ENCODE data around the gene MTUS2. TPM values are rescaled to one million over a fixed set of nuclear protein-coding genes. Genes with fewer than 3 reads are reported as not detected.

MTUS2 gene
- total RNA-seq, 1 donor from 2014 or later: 81.4 TPM

DNA sequence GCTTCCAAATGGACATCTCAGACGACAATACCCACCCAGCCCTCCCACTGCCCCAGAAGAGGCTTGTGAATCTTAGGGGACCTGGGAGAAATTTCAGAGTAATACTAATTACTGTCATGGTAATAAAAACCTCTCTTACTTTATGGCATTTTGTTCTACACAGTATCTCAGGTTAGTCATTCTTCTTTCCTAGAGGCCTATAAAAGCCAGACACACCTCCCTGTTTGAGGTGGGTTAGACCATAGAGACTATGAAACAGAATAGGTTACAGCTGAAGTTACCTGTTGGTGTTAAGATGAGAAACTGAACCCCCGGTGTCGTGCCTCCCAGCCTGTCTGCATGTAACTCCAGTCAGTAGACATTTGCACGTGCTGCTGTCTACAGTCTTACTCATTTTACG, 661.5 kb downstream of the MTUS2 start:
- intact Hi-C loops (cut with DNase I): no loop called here
- DNase-seq (ENCODE audit: low spot score): peak; percentile 29

DNA sequence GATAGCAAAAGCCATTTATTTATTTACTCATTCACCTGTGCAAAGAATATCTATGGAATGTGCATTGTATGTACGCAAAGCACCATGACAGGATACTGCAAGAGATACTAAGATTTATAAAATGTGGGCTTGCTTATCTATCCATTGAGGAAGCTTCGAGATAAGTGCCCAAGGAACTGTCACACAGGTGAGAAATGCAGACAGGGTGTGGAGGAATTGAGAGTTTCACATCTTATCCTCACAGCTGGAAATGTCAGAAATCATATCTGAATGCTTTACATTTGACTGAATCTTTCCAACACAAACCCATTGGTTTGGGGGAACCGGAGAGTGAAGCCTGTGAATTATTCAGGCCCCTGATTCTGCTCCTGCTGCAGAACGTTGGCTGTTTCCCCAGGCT, 662.4 kb downstream of the MTUS2 start:
- intact Hi-C loops (cut with DNase I): no loop called here

DNA sequence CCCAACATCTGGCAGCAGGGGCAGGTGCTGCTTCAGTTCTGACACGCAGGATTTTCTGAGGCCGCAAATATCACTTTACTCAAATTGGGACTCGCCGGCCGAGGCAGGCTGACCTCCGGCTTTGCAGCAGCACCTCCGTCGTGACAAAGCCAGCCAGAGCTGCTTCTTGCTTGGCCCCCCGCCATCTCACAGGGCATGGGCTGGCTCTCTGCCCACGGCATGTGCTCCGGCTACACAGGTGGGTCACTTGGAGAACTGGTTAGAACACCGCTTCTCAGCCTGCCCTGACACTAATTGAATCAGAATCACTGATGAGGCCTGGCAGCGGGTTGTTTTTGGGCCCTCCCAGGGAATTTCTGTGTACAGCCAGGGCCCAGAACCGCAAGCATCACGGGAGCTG, 663.1 kb downstream of the MTUS2 start:
- intact Hi-C loops (cut with DNase I): no loop called here
- peak; percentile 75 for DNase-seq (ENCODE audit: low spot score)

More for the DNA sequence above, 662.4 kb downstream of the MTUS2 start:
- DNase-seq (ENCODE audit: low spot score): no peak

DNA sequence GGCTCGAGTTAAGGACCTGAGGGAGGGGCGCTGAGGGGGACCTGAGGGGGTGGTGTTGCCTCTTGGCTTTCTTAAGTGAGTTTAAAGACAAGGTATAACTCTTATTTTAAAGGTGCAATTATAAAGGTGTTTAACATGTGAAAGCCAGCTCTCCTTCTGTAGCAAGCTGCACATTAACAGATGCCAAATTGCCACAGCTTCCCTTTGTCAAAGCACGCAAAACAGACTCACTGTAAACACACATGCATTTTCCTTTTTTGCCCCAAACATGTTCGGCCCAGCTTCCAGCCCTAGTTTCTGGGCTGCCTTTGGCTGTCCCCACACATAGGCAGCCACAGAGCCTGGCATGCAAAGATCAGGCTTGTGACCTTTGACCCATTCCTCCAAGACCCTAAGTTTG, 663.5 kb downstream of the MTUS2 start:
- intact Hi-C loops (cut with DNase I): no loop called here
- DNase-seq (ENCODE audit: low spot score): peak; percentile 67

DNA sequence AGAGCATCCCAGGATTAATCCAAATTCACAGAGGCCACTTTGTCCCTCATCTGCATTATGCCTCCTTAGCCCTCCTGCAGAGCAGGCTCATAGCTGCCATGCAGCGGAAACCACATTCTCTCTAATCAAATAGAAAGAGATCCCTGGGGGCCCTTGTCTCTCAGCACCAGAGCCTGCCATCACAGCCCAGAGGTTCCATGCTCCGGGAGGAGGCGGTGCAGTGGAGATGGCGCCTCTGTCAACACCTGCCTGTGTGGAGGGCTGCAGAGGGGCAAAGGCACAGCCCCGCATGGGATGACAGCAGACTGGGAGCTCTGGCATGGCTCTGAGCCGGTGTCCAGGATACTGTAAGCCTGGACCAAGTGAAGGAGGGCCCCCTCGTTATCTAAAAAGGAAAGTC, 664.1 kb downstream of the MTUS2 start:
- DNase-seq (ENCODE audit: low spot score): peak; percentile 56
- intact Hi-C loops (cut with DNase I): no loop called here

DNA sequence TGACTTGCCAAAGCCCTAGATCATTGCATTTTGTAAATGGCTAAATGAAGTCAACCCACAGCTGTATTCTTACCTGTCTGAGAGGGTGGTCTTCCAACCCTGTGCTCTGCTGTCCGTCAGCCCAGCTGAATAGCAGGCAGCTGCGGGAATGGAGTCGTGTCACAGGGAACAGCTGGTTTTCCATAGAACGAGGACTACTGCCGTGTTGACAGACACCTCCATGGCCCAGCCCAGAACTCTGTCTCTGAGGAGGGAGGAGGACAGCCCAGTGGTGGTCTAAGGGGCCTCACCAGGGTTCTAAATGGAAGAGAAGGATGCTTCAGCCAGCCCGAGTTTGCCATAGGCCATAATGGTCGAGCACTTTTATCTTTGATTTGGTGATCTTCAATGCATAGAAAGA, 664.7 kb downstream of the MTUS2 start:
- intact Hi-C loops (cut with DNase I): no loop called here
- DNase-seq (ENCODE audit: low spot score): peak; percentile 66

DNA sequence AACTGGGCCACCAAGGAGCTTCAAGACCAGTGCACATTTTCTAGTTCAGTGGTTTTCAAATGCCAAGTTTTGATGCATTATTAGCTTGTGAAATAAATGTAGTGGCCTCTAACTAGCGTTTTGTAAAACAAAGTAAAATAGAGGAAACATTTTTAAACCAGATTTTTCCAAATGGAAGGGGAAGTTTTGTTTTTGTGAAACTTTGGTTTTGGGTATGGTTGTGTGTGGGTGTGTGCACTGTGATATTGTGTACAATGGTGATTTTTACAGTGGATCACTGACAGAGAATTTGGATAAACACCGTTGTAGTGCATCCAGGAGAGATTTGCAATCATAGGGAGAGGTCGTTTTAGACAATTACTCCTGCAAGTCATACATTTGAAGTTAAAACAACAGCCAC, 666.4 kb downstream of the MTUS2 start:
- DNase-seq (ENCODE audit: low spot score): no peak
- intact Hi-C loops (cut with DNase I): no loop called here

DNA sequence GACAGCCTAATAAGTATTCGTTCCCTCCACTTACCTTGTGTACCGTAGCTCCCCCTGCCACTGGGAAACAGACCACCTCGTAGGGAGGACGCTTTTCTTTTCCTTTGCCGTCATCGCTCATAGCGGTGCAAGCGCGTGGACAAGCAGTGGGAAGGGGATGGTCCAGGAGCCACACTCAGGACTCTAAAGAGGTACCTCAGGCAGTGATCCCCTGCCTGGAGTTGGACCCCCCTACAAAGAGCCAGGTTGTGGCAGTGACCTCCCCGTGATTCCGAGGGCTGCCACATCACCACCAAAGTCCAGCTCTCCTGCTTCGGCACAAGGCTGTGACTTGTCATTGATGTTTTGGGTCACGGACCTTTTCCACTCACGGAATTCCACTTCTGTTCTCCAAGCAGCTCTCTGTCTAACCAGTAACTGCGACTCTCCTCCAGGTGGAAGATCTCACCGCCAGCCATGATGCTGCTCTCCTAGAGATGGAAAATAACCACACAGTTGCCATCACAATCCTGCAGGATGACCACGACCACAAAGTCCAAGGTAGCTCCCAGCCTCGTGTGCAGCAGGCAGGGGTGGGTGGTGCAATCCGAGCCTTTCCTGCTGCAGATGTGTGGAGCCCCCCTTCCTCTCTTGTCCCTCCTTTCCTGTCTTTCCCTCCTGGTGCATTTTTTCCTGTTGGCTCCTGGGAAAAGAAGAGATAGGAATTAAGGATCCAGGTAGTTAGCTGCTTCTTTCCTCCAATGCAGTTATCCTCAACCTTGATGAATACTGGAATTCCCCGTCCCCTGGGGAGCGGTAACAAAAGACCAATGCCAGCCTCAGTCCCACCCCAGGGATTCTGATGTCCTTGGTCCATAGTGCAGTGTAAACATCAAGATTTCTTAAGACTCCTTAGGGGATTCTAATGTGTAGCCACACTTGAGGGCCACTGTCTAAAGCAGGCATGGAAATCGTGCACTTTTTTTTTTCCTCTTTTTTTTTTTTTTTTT, 667.6 kb downstream of the MTUS2 start:
- intact Hi-C loops (cut with DNase I): no loop called here
- peak; percentile 57 for DNase-seq (ENCODE audit: low spot score)

DNA sequence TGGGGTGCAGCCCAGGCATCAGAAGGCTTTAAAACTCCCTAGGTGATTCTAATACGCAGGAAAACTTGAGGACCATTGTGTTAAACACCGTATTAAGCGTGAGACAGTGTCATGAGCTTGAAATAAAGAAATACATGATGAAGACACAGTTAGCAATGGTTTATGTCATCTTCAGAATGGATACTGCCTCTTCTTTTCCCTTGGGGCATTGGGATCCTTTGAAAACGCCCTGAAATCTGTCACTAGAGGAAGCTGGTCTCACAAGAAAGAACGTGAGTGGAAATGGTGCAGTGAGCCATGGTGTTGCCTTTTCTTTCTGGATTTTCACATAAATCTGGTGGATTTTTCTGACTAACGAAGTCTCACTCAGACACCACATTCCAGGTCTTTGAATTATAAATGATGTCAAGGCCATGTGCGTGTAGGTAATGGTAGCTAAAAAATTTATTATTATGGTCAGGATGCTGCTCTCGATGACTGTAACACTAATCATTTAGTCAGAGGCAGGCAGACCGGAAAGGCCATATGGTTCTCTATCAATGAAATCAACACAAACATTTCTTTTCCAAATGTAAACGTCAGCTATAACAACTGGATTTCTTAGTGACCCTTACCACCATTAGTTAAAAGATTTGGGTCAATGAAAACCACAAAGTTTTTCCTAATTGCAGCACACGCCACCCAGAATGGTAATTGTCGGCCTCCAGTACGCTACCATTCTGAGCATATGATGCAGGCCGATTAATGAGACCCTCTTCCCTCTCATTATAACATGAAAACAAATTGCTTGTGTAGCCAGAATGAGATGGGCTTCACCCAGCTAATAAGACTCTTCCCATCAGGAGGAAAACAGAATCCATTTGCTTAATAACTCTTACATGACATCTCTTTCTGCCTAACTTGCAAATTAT, 669.8 kb downstream of the MTUS2 start:
- DNase-seq (ENCODE audit: low spot score): no peak
- intact Hi-C loops (cut with DNase I): no loop called here

DNA sequence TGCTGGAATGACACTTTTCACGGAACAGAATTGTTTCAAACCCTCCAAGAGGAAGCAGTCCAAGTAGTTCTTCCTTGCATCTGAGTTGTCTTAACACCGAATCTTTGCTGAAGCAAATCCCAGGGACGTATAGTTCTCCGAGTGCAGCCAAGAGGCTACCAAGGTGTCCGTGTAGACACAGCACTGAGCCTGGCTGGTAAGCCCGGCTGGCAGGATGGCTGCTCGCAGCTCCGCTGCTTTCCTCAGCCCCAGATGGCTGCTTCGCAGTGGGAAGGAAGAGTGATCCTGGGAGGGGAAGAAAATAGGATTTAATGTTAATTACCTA, 670.4 kb downstream of the MTUS2 start:
- peak; percentile 31 for DNase-seq (ENCODE audit: low spot score)
- intact Hi-C loops (cut with DNase I): no loop called here

DNA sequence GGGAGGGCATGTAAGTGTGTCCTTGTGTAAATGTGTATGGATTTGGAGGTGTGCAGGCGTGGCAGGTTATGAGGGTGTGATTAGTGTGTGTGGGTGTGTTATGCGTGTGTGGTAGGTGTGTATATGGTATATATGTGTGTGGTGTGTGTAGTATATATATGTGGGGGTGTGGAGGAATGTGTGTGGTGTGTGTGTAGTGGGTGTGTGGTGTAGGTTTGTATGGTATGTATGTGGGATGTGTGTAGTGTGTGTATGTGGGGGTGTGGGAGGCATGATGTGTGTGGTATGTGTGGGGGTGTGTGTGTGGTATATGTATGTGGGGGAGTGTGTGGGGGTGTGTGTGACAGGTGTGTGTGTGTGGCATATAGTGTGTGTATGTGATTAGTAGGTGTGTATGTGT, 671.1 kb downstream of the MTUS2 start:
- no peak for DNase-seq (ENCODE audit: low spot score)
- intact Hi-C loops (cut with DNase I): no loop called here

DNA sequence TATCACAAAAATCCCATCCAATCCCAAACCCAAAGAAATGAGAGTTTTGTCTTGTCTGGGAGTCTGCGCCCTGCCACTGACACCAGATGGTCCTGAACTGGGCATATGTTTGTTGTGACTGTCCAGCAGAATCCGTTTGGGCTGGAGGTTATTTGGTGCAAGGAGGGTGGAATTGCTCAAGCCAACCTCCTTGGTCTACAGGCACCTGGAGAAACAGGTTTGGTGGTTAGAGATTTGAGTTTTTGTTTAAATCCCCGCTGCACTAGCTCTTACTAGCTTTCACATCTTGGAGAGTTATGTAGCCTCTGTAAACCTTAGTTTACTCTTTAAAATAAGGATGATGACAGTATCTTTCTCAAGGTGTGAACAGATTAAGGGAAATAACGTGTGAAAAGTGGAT, 673.7 kb downstream of the MTUS2 start:
- intact Hi-C loops (cut with DNase I): no loop called here

DNA sequence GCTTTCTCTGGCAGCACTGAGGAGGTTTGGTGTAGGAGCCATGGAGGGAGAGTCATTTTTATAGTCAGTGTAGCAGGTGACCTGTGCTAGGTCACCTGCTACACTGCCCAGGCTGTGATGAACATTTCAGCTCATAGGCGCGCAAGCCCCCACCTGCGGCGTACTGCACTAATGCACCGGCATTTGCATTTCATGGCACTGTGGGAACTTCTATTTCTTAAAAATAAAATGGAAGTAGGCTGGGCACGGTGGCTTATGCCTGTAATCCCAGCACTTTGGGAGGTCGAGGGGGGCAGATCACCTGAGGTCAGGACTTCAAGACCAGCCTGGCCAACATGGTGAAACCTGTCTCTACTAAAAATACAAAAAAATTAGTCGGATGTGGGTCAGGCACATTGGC, 674.4 kb downstream of the MTUS2 start:
- DNase-seq (ENCODE audit: low spot score): peak; percentile 17
- intact Hi-C loops (cut with DNase I): no loop called here

More for the DNA sequence above, 673.7 kb downstream of the MTUS2 start:
- no peak for DNase-seq (ENCODE audit: low spot score)

DNA sequence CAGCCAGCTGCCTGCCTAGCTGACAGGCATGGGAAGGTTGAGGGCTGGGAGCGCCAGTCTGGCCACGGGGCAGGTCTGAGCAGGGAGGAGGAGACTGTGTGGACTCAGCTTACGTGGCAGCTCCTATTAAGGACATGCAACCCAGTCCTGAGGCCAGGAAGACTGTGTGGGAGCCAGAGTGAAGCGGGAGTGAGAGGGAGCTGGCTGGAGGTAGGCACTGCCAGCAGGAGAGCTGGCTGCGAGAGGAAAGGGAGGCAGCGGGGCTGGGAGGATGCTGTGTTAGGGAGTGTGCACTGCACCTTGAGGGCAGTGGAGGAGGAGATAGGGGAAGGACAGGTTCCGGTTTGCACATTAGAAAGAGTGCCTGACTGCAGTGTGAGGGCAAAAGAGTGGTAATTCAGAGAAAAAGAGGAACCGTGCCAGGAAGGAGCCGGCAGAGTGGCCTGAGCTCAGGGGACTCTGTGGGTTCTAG, 676.1 kb downstream of the MTUS2 start:
- DNase-seq (ENCODE audit: low spot score): peak; percentile 76
- intact Hi-C loops (cut with DNase I): no loop called here

DNA sequence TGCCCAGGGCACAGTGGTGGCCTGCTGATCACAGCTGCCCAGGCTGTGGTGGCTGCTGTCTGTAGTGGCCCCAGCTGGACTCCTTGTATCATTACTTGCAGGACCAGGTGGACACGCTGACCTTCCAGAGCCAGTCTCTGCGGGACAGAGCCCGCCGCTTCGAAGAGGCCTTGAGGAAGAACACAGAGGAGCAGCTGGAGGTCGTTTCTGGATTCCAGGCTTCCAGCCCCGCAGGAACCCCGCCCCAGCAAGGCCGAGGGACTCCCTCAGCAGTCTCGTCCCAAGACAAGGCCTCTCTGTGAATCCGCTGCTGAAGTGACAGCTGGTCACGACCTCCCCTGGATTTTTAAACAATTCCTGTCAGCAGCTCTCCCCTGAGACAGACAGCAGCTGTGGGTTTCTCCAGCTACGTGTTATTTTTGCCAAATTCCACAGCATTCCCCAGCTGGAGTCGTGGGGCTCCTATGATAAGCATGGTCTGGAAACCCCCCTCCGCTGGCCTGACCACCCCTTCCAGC, 677.1 kb downstream of the MTUS2 start:
- peak; percentile 75 for DNase-seq (ENCODE audit: low spot score)
- intact Hi-C loops (cut with DNase I): no loop called here

DNA sequence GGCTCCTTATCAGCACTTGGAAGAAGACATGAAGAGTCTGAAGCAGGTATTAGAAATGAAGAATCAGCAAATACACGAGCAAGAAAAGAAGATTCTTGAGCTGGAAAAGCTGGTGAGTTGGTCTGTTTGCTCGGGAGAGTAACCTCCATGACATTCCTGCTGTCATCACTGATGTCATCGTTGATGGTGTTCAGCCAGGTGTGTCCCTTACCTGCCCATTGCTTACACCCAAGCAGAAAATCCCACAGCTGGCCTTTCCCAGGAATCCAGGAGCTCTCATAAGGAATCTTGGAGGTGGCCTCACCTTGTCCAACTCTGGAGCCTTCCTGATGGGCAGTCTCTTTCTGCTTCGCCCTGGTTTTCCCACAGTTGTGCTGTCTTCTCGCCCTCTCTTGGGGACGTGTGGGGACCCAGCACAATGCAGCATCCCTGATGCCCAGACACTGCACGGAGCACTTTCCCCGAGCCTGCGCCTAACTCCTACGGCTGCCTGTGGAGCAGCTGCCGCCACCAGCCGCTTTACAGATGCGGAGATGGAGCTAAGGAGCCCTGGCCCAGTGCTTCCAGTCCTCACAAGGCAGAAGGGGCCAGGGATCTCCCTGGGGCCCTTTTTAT, 678.4 kb downstream of the MTUS2 start:
- DNase-seq (ENCODE audit: low spot score): peak; percentile 73
- intact Hi-C loops (cut with DNase I): no loop called here

DNA sequence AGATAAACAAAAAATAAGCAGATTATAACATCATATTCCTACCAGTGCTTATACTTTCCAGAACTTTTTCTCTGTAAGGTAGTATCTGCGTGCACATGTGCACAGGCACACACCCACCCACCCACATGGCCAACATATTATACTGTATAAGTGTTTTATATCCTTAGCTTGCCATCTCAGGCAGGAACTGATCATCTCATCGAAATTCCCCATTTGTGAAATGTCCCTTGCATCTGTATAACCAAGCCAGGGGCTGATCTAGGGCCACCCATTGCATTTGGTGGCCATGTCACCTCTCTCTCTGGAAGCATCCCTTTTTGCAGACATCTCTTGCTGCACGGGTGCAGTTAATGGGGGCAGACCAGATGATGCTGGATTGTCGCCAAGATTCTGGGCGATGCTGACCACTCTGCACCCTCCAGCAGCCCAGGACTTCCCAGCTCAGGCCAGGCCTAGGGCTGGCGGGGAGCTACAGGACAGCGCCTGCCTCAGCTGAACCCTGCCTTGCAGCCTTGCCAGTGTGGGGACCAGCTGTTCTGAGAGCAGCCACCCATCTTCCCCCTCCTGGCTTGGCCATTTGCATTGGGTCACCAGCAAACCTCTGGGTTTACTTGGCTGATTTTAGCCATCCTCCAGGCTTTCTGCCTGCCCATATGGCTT, 679.5 kb downstream of the MTUS2 start:
- DNase-seq (ENCODE audit: low spot score): no peak
- intact Hi-C loops (cut with DNase I): no loop called here

DNA sequence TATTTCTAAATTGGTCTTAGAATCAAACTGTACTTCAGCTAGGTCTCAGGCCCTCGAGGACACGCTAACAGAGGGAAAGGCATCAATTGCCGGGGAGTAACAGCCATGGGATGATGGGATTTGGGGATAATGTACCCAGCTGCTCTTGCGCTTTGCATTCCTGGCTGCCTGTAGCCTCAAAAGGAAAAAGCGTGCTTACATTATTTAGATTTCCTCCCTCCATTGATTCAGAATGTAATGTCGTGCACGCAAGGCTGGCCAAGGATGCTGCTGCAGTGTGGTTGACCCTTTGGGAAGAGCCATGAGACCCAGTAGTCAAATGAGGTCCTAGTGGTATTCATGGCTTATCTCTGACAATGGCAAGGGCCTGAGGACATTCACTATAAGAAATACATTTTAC, 680.2 kb downstream of the MTUS2 start:
- DNase-seq (ENCODE audit: low spot score): no peak
- intact Hi-C loops (cut with DNase I): no loop called here

DNA sequence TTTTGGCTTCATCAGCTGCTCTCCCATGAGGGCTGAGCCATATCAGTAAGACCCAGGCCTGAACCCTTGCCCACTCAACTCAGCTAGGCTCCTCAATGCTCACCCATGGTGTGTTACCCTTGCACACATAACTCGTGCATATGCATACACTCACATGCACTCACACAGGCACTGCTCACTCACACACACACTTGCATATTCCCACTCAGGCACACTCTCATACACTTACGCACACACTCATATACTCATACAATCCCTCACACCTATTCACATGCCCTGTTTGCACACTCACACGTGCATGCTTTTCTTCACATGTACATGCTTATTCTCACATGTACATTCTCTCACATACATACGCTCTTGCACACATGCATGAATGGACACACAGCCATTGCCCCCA, 681.5 kb downstream of the MTUS2 start:
- intact Hi-C loops (cut with DNase I): no loop called here
- no peak for DNase-seq (ENCODE audit: low spot score)
